ENCODE data around the gene B3GALT2. TPM values are rescaled to one million over a fixed set of nuclear protein-coding genes. Genes with fewer than 3 reads are reported as not detected.
A peak's percentile ranks its signal among the peaks of the same experiment; 100 is the strongest.
"Not testable (repeated sequence)": the region's sequence is repeated elsewhere in the genome, so short reads cannot be mapped to it uniquely, and the experiment has no call there.

B3GALT2 gene
- total and polyA plus RNA-seq, 2 donors (not counting 3 experiments of a cell fraction or from before 2014, with no cell fraction given), result not detected

- no peaks in the 10 kb centered on the region for H3K27me3 ChIP-seq (ENCODE audit: control insufficient read depth in 2 of 2, insufficient read depth in 2 of 2, low read length in 2 of 2)
- DNase-seq (ENCODE audit: low read depth, low spot score), result peak; percentile 22
- BruUV-seq (replicated peaks), result no TSS peak
- no peak overlapping the region for H3K4me3 ChIP-seq (replicated peaks in 1 of 3; ENCODE audit: insufficient read depth in 1 of 3, low read depth in 1 of 3, low read length in 3 of 3)
- dilution Hi-C loops (cut with MboI; ENCODE audit: extremely low pct_ligation_motif_present, low sequenced_read_pairs) (no loop called here), intact Hi-C loops (cut with micrococcal nuclease) (no loop called here)
- no peaks in the 10 kb centered on the region for H3K9me1 ChIP-seq (replicated peaks; ENCODE audit: control insufficient read depth, extremely low read depth, insufficient read depth, low read length)
- no peaks in the 10 kb centered on the region for H3K79me2 ChIP-seq (ENCODE audit: control insufficient read depth, insufficient read depth, low read length)
- H3K36me3 ChIP-seq (ENCODE audit: control insufficient read depth in 2 of 2, extremely low read depth in 1 of 2, insufficient read depth in 2 of 2, low read length in 2 of 2), result no peaks in the 10 kb centered on the region
- FAIRE-seq, result no peak
- no peaks in the 10 kb centered on the region for H3K4me1 ChIP-seq (ENCODE audit: control insufficient read depth, extremely low read depth, insufficient read depth, low read length)
- no peak overlapping the region for H2AFZ ChIP-seq (ENCODE audit: low read depth, low read length)
- no peak overlapping the region for H3K27ac ChIP-seq (ENCODE audit: insufficient read depth, low read depth, low read length)
- ChIA-PET POLR2A (no interaction called here), CTCF (interaction anchor here (1.7 kb wide), 1 partner anchor 12 kb away, joined by 6 read pairs; no protein-coding TSS in a partner anchor)
- TF ChIP-seq MAX (IDR thresholded peaks at IDR 0.05; ENCODE audit: insufficient read depth, insufficient read length), result no peak
- no peak for TF ChIP-seq JUN (IDR thresholded peaks at IDR 0.05; ENCODE audit: borderline replicate concordance, insufficient read depth, insufficient read length, low read depth)
- TF ChIP-seq POLR2A (IDR thresholded peaks at IDR 0.05; ENCODE audit: low read depth, low read length), result no peak
- TF ChIP-seq POLR2AphosphoS5 (IDR thresholded peaks at IDR 0.05; ENCODE audit: insufficient read depth, low read depth, low read length), result no peak
- TF ChIP-seq EZH2 (IDR thresholded peaks at IDR 0.05; ENCODE audit: borderline replicate concordance, low read depth, low read length, severe bottlenecking), result no peak
- TF ChIP-seq FOS (IDR thresholded peaks at IDR 0.05; ENCODE audit: borderline replicate concordance, insufficient read depth, low read length), result no peak
- TF ChIP-seq CTCF (IDR thresholded peaks at IDR 0.05; ENCODE audit: extremely low read depth in 1 of 2, insufficient read depth in 1 of 2, low read depth in 1 of 2, low read length in 2 of 2), result no peak
- no peak for TF ChIP-seq GATA2 (IDR thresholded peaks at IDR 0.05; ENCODE audit: insufficient read depth, insufficient read length, low read depth, low read length)
- no peak for TF ChIP-seq MYC (IDR thresholded peaks at IDR 0.05; ENCODE audit: low read depth, low read length)
- no peaks in the 10 kb centered on the region for H3K9me3 ChIP-seq (replicated peaks; ENCODE audit: control insufficient read depth, insufficient read depth, low read length)
- no peak overlapping the region for H3K4me2 ChIP-seq (ENCODE audit: insufficient read depth, low read length)
- no peaks in the 10 kb centered on the region for H4K20me1 ChIP-seq (replicated peaks; ENCODE audit: control insufficient read depth, extremely low read depth, insufficient read depth, low read length)
- H3K9ac ChIP-seq (replicated peaks; ENCODE audit: extremely low read depth, insufficient read depth, low read length), result no peak overlapping the region
Measured at GRCh38 chr1:193234530-193234929, 48.1 kb upstream of the B3GALT2 start.

GRCh38 chr1:193231146-193231545, 44.7 kb upstream of the B3GALT2 start:
- H3K27me3 ChIP-seq (ENCODE audit: control insufficient read depth in 2 of 2, insufficient read depth in 2 of 2, low read length in 2 of 2); CTCF ChIA-PET; POLR2A ChIA-PET; H3K4me2 ChIP-seq (ENCODE audit: insufficient read depth, low read length); H3K36me3 ChIP-seq (ENCODE audit: control insufficient read depth in 2 of 2, extremely low read depth in 1 of 2, insufficient read depth in 2 of 2, low read length in 2 of 2); H3K4me1 ChIP-seq (ENCODE audit: control insufficient read depth, extremely low read depth, insufficient read depth, low read length); H3K9me1 ChIP-seq (replicated peaks; ENCODE audit: control insufficient read depth, extremely low read depth, insufficient read depth, low read length); FAIRE-seq; H3K79me2 ChIP-seq (ENCODE audit: control insufficient read depth, insufficient read depth, low read length); H3K27ac ChIP-seq (ENCODE audit: insufficient read depth, low read depth, low read length); H2AFZ ChIP-seq (ENCODE audit: low read depth, low read length); intact Hi-C loops (cut with micrococcal nuclease); BruUV-seq (replicated peaks); H3K9me3 ChIP-seq (replicated peaks; ENCODE audit: control insufficient read depth, insufficient read depth, low read length); dilution Hi-C loops (cut with MboI; ENCODE audit: extremely low pct_ligation_motif_present, low sequenced_read_pairs); H3K4me3 ChIP-seq (replicated peaks in 1 of 3; ENCODE audit: insufficient read depth in 1 of 3, low read depth in 1 of 3, low read length in 3 of 3); H3K9ac ChIP-seq (replicated peaks; ENCODE audit: extremely low read depth, insufficient read depth, low read length); H4K20me1 ChIP-seq (replicated peaks; ENCODE audit: control insufficient read depth, extremely low read depth, insufficient read depth, low read length): not testable (repeated sequence)
- peak; percentile 46 for DNase-seq (ENCODE audit: low read depth, low spot score)

All from endothelial cell of umbilical vein (primary cell).